Subcutaneous abdominal adipose tissue (tissue), 5 donors: ENCODE data around the gene IL36G.

Source experiments
- H3K27ac ChIP-seq: one replicate; pipeline ENCODE4 v1.7.0; 2013; ENCODE audit warnings: low read depth, mild to moderate bottlenecking, inconsistent platforms, low read length, moderate library complexity
- H3K27me3 ChIP-seq, 5 donors: one replicate each; pipeline ENCODE4 v1.7.0; 2013; ENCODE audit warnings: low read length in 5 of 5, inconsistent platforms in 1 of 5; ENCODE audit not compliant: control insufficient read depth in 5 of 5, insufficient read depth in 4 of 5
- H3K36me3 ChIP-seq, 5 donors: one replicate each; pipeline ENCODE4 v1.7.0; 2013; ENCODE audit warnings: low read length in 5 of 5; ENCODE audit not compliant: control insufficient read depth in 5 of 5, insufficient read depth in 5 of 5
- H3K4me1 ChIP-seq, 5 donors: one replicate each; pipeline ENCODE4 v1.7.0; 2013; ENCODE audit warnings: low read length in 5 of 5, mild to moderate bottlenecking in 3 of 5, moderate library complexity in 1 of 5; ENCODE audit not compliant: control insufficient read depth in 5 of 5, insufficient read depth in 5 of 5
- H3K4me3 ChIP-seq, 5 donors: one replicate each; pipeline ENCODE4 v1.7.0; 2013; ENCODE audit warnings: low read length in 5 of 5, low read depth in 1 of 5
- H3K9ac ChIP-seq, 5 donors: one replicate each; pipeline ENCODE4 v1.7.0; 2013; ENCODE audit warnings: low read length in 5 of 5, mild to moderate bottlenecking in 4 of 5, moderate library complexity in 3 of 5
- H3K9me3 ChIP-seq, 5 donors: one replicate each; pipeline ENCODE4 v1.7.0; 2013; ENCODE audit warnings: low read length in 5 of 5; ENCODE audit not compliant: control insufficient read depth in 5 of 5
- donor health status: healthy.
- donor health status: healthy.
- donor health status: healthy.
- donor health status: healthy.
- donor health status: healthy.

The IL36G gene

DNA sequence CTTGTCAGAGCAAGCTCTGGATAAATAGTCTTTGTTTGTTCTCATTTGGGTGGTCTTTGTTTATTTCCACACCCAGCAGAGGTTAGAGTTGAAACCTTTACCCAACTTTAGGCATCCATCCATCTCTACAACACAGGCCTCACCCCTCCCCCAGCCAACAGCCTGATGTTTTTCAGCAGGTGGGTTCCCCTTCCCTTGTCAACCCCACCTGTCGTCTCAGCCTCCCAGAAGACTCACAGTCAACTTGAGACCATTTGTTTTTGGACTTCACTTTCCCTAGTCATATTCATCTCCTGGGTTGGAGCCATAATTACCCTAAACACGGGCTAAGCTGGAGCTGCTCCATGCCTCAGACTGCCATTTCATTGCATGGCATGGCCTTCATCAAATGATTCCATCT is 31.7 kb upstream of the IL36G start:
- H3K4me1 ChIP-seq = no peaks in the 10 kb centered on the region
- no peak overlapping the region for H3K4me3 ChIP-seq
- H3K27ac ChIP-seq = no peak overlapping the region
- H3K36me3 ChIP-seq = no peaks in the 10 kb centered on the region
- H3K27me3 ChIP-seq = peaks cover 0 to 12% (median 4%) of the 10 kb centered on the region in 5 donors
- peaks cover 6 to 28% (median 17%) of the 10 kb centered on the region in 5 donors for H3K9me3 ChIP-seq
- H3K9ac ChIP-seq = no peak overlapping the region

DNA sequence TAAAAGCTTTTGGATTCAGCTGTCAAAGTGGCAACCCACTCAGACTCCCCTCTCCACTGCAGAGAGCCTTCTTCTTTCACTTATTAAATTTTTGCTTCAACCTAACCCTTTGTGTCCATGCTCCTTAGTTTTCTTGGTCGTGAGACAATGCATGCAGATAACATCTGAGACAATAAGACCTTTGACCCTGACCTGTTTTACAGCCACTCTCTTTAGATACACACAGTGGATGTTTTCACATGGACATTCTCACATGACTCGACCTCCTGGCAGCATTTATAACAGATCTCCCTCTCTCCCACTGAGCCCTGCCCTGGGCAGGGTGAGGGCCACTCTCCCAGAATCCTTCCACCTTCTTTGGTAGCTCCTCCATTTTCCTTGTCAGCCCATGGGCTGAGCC is 30.4 kb upstream of the IL36G start:
- Histone ChIP-seq H3K36me3 (no peaks in the 10 kb centered on the region), H3K4me3 (no peak overlapping the region), H3K27me3 (peaks cover 0 to 7% (median 4%) of the 10 kb centered on the region in 5 donors), H3K9me3 (peaks cover 6 to 38% (median 20%) of the 10 kb centered on the region in 5 donors), H3K4me1 (no peaks in the 10 kb centered on the region), H3K9ac (no peak overlapping the region), H3K27ac (no peak overlapping the region)

DNA sequence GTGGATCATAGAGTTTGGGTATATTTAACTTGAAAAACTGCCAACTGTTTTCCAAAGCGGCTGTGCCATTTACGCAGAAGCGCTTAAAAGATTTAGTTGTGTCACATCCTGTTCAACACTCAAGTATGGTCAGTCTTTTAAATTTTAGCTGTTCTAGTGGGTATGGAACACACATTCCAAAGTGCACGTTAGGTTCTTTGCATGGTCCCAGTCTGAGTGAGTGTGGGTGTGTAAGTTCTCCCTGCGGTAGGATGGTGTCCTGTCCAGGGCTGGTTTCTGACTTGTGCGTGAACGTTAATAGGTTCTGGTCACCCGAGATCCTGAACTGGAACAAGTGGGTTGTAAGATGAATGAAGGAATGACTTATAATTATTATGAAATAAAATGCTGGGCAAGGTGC is 28.4 kb upstream of the IL36G start:
- H3K9ac ChIP-seq = no peak overlapping the region
- H3K27ac ChIP-seq = no peak overlapping the region
- peaks cover 6 to 38% (median 20%) of the 10 kb centered on the region in 5 donors for H3K9me3 ChIP-seq
- no peak overlapping the region for H3K4me3 ChIP-seq
- H3K36me3 ChIP-seq = no peaks in the 10 kb centered on the region
- peaks cover 0 to 4% (median 2%) of the 10 kb centered on the region in 5 donors for H3K27me3 ChIP-seq
- H3K4me1 ChIP-seq = no peaks in the 10 kb centered on the region

DNA sequence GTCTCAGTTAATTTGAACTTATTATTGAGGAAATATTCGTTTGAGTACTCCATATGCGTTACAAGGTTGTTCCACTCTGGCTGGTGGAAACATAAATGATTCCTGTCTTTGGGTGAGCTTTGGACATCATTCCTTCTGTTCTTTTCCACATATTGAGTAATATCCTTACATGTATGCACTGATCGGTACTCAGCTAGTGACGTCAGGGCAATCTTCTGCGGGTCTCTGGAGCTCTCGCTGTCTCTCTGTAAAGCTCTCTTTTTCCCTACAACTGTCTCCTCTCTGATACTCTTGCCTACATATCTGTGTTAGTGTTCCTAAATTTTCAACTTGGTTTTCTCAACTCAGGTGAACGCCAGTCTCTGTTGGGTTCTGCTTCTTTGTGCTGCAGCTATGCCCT is 23.4 kb upstream of the IL36G start:
- Histone ChIP-seq H3K27ac (no peak overlapping the region), H3K9ac (no peak overlapping the region), H3K27me3 (peaks cover 0 to 20% (median 0%) of the 10 kb centered on the region in 5 donors)

DNA sequence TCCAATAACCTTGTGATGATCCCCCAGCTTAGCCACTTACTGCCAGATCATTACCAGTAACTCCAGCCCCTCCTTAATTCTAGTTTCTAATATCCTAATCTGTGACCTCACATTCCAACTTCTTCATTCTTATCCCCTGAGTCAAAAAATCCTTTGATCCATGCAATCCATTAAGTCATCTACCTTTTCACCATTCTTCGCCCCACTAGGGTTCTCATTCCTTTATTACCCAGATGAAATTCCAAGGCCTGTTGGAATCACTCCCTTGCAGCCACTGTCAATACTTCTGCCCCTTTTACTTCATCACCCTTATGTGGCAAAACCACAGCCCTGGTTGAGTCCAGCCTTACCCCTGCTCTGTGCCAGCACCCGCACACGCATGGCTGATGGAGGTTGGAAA is 20.3 kb upstream of the IL36G start:
- no peak overlapping the region for H3K9ac ChIP-seq
- peaks cover 0 to 22% (median 0%) of the 10 kb centered on the region in 5 donors for H3K27me3 ChIP-seq
- H3K4me1 ChIP-seq = peaks cover 0 to 3% (median 0%) of the 10 kb centered on the region in 5 donors
- H3K27ac ChIP-seq = no peak overlapping the region
- H3K4me3 ChIP-seq = no peak overlapping the region
- no peaks in the 10 kb centered on the region for H3K9me3 ChIP-seq
- no peaks in the 10 kb centered on the region for H3K36me3 ChIP-seq

More for the DNA sequence above, 23.4 kb upstream of the IL36G start:
- Histone ChIP-seq H3K4me3 (no peak overlapping the region), H3K4me1 (peaks cover 0 to 3% (median 0%) of the 10 kb centered on the region in 5 donors), H3K36me3 (no peaks in the 10 kb centered on the region), H3K9me3 (peaks cover 0 to 10% (median 4%) of the 10 kb centered on the region in 5 donors)

DNA sequence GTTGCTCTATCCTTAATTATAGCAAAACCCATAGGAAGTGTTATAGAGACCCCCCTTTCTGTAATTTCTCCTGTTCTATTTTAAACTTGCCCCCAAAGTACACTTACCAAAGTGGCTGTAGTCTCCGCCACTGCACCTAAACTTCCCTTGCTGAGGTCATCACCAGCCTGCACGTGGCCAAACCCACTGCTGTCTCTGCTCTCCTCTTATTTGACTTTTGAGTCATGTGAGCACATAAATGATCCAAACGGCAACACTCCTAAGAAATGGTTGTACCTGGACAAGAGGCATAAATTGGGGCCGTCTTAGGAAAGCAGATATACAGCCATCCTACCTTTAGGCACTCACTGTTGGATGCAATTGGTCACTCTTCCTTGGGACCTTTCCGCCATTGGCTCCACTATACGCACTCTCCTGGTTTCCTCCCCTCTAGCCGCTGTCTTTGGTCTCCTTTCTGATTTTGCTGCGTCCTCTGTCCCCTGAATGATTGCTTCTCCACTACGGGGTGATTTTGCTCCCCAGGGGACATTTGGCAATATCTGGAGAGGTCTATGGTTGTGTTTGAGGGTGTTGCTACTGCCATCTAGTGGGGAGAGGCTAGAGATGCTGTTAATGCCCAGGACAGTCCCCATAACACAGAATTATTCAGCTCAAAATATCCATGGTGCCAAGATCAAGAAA is 19.2 kb upstream of the IL36G start:
- Histone ChIP-seq H3K4me1 (peaks cover 0 to 3% (median 0%) of the 10 kb centered on the region in 5 donors), H3K9ac (no peak overlapping the region), H3K27me3 (peaks cover 0 to 22% (median 0%) of the 10 kb centered on the region in 5 donors), H3K9me3 (no peaks in the 10 kb centered on the region), H3K27ac (no peak overlapping the region), H3K36me3 (no peaks in the 10 kb centered on the region), H3K4me3 (no peak overlapping the region)

DNA sequence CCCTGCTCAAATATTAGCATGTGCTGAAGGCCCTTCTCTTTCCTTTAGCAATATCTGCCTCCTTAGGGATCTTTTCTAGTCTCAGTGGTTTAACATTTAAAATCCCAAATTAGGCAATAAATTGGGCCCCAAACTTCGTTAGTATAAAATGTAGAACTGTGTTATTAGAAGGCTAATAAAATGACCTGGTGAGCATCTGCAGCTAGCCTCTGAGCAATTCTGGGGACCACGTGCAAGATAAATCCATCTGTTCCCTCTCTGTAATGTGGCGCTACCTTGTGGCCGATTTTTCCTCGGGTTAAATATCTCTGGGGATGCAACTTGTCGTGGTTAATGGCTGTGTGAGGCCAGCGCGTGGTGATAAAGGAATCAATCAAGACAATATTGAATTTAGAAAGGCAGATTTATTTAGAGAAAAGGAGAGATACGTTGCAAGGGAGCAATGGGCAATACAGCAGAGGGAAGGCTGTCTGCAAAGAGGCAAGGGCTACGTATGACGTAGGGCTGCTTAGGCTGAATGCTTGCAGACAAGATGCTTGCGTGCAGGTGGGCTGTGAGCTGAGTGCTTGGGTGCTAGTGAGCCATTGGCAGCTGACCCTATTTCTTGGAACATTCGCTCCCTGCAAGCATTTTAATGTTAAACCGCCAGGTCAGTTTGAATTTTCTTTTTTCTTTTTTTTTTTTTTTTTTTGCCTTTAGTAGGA is 18.5 kb upstream of the IL36G start:
- H3K9ac ChIP-seq = no peak overlapping the region
- H3K36me3 ChIP-seq = no peaks in the 10 kb centered on the region
- H3K27me3 ChIP-seq = peaks cover 0 to 22% (median 0%) of the 10 kb centered on the region in 5 donors
- H3K9me3 ChIP-seq = no peaks in the 10 kb centered on the region
- no peak overlapping the region for H3K4me3 ChIP-seq
- peaks cover 0 to 3% (median 0%) of the 10 kb centered on the region in 5 donors for H3K4me1 ChIP-seq
- no peak overlapping the region for H3K27ac ChIP-seq

DNA sequence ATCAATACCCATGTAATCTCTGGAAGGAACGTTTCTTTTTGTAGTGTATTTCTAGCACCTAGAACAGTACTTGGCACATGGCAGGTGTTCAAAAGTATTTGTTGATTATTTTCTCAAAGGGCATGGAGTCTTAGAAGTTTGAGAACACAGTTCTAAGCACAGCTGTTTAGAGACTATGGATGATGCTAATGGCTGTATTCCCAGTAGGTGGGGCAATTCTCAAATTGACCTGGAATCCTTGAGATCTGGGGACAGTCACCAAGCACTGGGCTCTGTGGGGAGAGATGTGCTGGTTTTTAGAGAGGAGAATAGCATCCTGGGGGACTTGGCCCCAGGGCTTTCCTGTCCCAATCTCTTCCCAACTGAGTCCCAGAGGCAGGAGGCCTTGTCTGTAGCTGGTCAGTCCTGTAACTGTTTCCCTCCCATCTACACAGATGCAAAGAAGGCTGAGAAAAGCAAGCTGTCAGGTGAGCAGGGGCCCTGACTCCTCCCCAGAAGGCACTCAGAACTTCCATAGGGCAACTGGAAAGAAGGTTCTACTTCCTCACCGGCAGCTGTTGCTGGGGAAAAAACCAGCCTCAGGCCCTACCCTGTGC is 17.5 kb upstream of the IL36G start:
- Histone ChIP-seq H3K4me3 (no peak overlapping the region), H3K9me3 (no peaks in the 10 kb centered on the region)

DNA sequence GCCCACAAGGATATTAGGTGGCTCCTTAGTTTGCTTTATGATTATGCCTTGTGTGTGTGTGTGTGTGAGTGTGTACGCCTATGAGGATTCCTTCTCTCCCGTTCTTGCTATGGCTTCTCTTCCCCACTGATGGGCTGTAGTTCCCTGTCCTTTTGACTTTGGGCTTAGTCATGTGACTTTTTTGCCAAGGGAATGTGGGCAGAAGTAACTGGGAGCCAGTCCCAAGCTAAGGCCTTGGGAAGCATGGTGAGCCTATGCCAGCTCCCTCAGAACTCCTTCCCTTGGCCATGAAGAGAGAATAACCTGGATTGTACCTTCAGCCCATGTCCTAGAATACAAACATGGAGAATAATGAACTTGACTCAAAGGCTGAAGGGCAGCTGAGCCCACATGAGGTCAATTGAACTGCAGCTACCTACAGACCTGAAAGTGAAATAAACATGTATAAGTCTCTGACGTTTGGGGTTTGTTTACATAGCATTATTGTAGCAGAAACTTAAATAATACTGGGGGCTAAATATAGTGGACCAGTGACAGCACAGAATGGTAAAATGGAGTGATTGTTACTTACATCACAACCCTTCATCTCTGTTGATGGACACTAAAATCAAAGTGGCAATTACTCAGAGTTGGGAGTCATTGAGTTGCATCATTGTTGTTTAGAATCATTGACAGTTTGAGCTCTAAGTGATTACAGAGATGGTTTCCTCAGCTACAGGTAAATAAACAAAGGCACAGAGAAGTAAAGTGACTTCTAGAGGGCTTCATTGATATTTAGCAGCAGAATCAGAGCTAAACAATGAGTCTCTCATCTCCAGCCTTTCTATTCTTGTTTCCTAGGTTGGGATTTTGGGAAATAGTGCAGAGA is 15.3 kb upstream of the IL36G start:
- Histone ChIP-seq H3K36me3 (no peaks in the 10 kb centered on the region), H3K9ac (no peak overlapping the region), H3K4me3 (no peak overlapping the region), H3K4me1 (peaks cover 0 to 3% (median 0%) of the 10 kb centered on the region in 5 donors), H3K9me3 (no peaks in the 10 kb centered on the region), H3K27ac (no peak overlapping the region), H3K27me3 (peaks cover 0 to 10% (median 0%) of the 10 kb centered on the region in 5 donors)

More for the DNA sequence above, 17.5 kb upstream of the IL36G start:
- Histone ChIP-seq H3K27me3 (peaks cover 0 to 18% (median 0%) of the 10 kb centered on the region in 5 donors), H3K36me3 (no peaks in the 10 kb centered on the region), H3K27ac (no peak overlapping the region), H3K4me1 (peaks cover 0 to 3% (median 0%) of the 10 kb centered on the region in 5 donors), H3K9ac (no peak overlapping the region)
